K562 (cell line): ENCODE results near the gene ZNF74. TPM values are rescaled to one million over a fixed set of nuclear protein-coding genes. Genes with fewer than 3 reads are reported as not detected.

Source experiments
- ARID2 ChIP-seq: fragments of 450-650 bp; IDR thresholded peaks from 2 replicates; pipeline ENCODE4 v1.6.1; 2017; ENCODE audit warnings: antibody characterized with exemption, mild to moderate bottlenecking
- ATF7 ChIP-seq: fragments of 450-650 bp; IDR thresholded peaks from 2 replicates; pipeline ENCODE4 v1.7.1; 2014; ENCODE audit warnings: mild to moderate bottlenecking, moderate library complexity
- CC2D1A ChIP-seq: fragments of 450-650 bp; IDR thresholded peaks from 2 replicates; pipeline ENCODE4 v1.6.1; 2017; ENCODE audit warnings: mild to moderate bottlenecking
- ELF4 ChIP-seq: fragments of 450-650 bp; formaldehyde crosslinking; IDR thresholded peaks from 2 replicates; pipeline ENCODE4 v1.4.0; 2022; ENCODE audit warnings: missing genetic modification characterization
- FOS ChIP-seq: IDR thresholded peaks from 3 replicates; pipeline ENCODE4 v1.6.1; 2011; ENCODE audit not compliant: insufficient read length; ENCODE audit errors: extremely low read depth
- GTF2E2 ChIP-seq: fragments of 200-800 bp; sonication (Bioruptor generic); IDR thresholded peaks from 2 replicates; pipeline ENCODE4 v1.6.1; 2016; ENCODE audit warnings: missing genetic modification characterization, missing compliant biosample characterization
- HINFP ChIP-seq: fragments of 450-650 bp; conservative IDR thresholded peaks from 2 replicates; pipeline ENCODE4 v1.6.1; 2016; ENCODE audit warnings: missing genetic modification characterization, low read depth, mild to moderate bottlenecking, control low read depth, missing compliant biosample characterization
- KLF10 ChIP-seq: fragments of 250-450 bp; sonication (Bioruptor Pico); IDR thresholded peaks from 2 replicates; pipeline ENCODE4 v1.6.1; 2021; ENCODE audit warnings: matching md5 sums
- MAZ ChIP-seq, 2 experiments: fragments of 450-650 bp in 1 of 2; sonication (generic) in 1 of 2; formaldehyde crosslinking; IDR thresholded peaks in 1 of 2; conservative IDR thresholded peaks in 1 of 2; 2 replicates each; pipeline versions ENCODE4 v1.4.0 to v1.5.0; 2020; ENCODE audit warnings: mild to moderate bottlenecking in 1 of 2, missing genetic modification reagents in 1 of 2
- NFYB ChIP-seq: IDR thresholded peaks from 2 replicates; pipeline ENCODE4 v1.6.1; 2011; ENCODE audit warnings: mild to moderate bottlenecking, moderate library complexity; ENCODE audit not compliant: insufficient read length; ENCODE audit errors: extremely low read depth
- NR1H2 ChIP-seq: sonication (generic); formaldehyde crosslinking; IDR thresholded peaks from 2 replicates; pipeline ENCODE4 v1.4.0; 2020; ENCODE audit warnings: mild to moderate bottlenecking, missing genetic modification reagents
- NRF1 ChIP-seq, 2 experiments: fragments of 450-650 bp; IDR thresholded peaks in 1 of 2; conservative IDR thresholded peaks in 1 of 2; 2 replicates each; pipeline ENCODE4 v1.6.1; 2014; ENCODE audit warnings: mild to moderate bottlenecking in 2 of 2
- PHTF2 ChIP-seq: fragments of 250-450 bp; sonication (Bioruptor Pico); IDR thresholded peaks from 2 replicates; pipeline ENCODE4 v1.5.0; 2021; ENCODE audit warnings: mild to moderate bottlenecking
- POLR3A ChIP-seq: IDR thresholded peaks from 2 replicates; pipeline ENCODE4 v1.6.1; 2011; ENCODE audit warnings: borderline replicate concordance, mild to moderate bottlenecking, moderate library complexity; ENCODE audit not compliant: insufficient read length, insufficient read depth; ENCODE audit errors: extremely low read depth
- RFX7 ChIP-seq: fragments of 250-450 bp; sonication (Bioruptor Pico); IDR thresholded peaks from 2 replicates; pipeline ENCODE4 v1.5.1; 2021; ENCODE audit warnings: mild to moderate bottlenecking
- RUNX1 ChIP-seq: sonication (generic); IDR thresholded peaks from 2 replicates; pipeline ENCODE4 v1.6.1; 2016; ENCODE audit warnings: antibody characterized with exemption, low read depth
- SIN3B ChIP-seq: fragments of 450-650 bp; IDR thresholded peaks from 2 replicates; pipeline ENCODE4 v1.6.1; 2017; ENCODE audit warnings: low read depth, mild to moderate bottlenecking, moderate library complexity
- SIX5 ChIP-seq, 2 experiments: IDR thresholded peaks; 2 replicates each; pipeline ENCODE4 v1.6.1; 2011; ENCODE audit warnings: low read length in 2 of 2, borderline replicate concordance in 1 of 2, low read depth in 1 of 2, mild to moderate bottlenecking in 1 of 2, moderate library complexity in 1 of 2; ENCODE audit not compliant: insufficient read depth in 1 of 2
- SMAD4 ChIP-seq: fragments of 250-450 bp; sonication (Bioruptor Pico); conservative IDR thresholded peaks from 2 replicates; pipeline ENCODE4 v1.8.0; 2021; ENCODE audit warnings: inconsistent platforms, mild to moderate bottlenecking, moderate library complexity
- SRSF9 ChIP-seq: fragments of 200-400 bp; formaldehyde crosslinking; IDR thresholded peaks from 2 replicates; pipeline ENCODE4 v1.6.1; 2017; ENCODE audit warnings: low read depth, low read length, borderline replicate concordance
- ZBED1 ChIP-seq: IDR thresholded peaks from 2 replicates; pipeline ENCODE4 v1.6.1; 2014
- ZMIZ1 ChIP-seq, 2 experiments: fragments of 150-350 bp in 1 of 2; IDR thresholded peaks; 2 replicates each; pipeline ENCODE4 v1.6.1; 2012 to 2016; ENCODE audit warnings: low read depth in 2 of 2, low read length in 2 of 2, mild to moderate bottlenecking in 1 of 2, moderate library complexity in 1 of 2
- ZNF282 ChIP-seq: sonication (generic); formaldehyde crosslinking; IDR thresholded peaks from 2 replicates; pipeline ENCODE4 v1.8.1; 2023; ENCODE audit warnings: missing genetic modification reagents
- ZNF655 ChIP-seq: fragments of 250-450 bp; sonication (Bioruptor Pico); IDR thresholded peaks from 2 replicates; pipeline ENCODE4 v1.5.0; 2021
- polyA plus RNA-seq, 8 experiments: library from polyadenylated mRNA; depleted of rRNA in 4 of 8; stranded (reverse) in 5 of 8; unstranded in 3 of 8; fragments of >200 nt; fragmentation: Nextera tagmentation in 2 of 8; fragmentation: Illumina TruSeq in 1 of 8; extraction: Ambion mirVana in 2 of 8; extraction: Trizol in 1 of 8; gene quantifications; 2 replicates each; pipeline versions ENCODE4 v1.2.1 to v1.2.3, GENCODE V29; 2011 to 2014; ENCODE audit warnings: inconsistent platforms in 1 of 8, missing spikeins in 1 of 8
- total RNA-seq, 7 experiments: library from RNA; depleted of rRNA in 6 of 7; stranded (reverse); fragments of >200 nt in 6 of 7; fragmentation: Illumina TruSeq in 2 of 7; extraction: Trizol in 2 of 7; gene quantifications; 2 replicates each; pipeline versions ENCODE4 v1.2.1 to v1.2.3, GENCODE V29; 2011 to 2021; ENCODE audit warnings: low replicate concordance in 1 of 7

Gene ZNF74
- total and polyA plus RNA-seq, 9 of the 15 experiments (the other 6 are each of a cell fraction or from before 2014, with no cell fraction given), result 2.4 to 53.5 (median 31.5) TPM

- TF ChIP-seq FOS (no peak), RUNX1 (peak; percentile 91), MAZ (CRISPR knock-in tag; conservative IDR thresholded peaks at IDR 0.05 in 1 of 2, IDR thresholded peaks at IDR 0.05 in 1 of 2) (peak; percentile 87 to 89), PHTF2 (CRISPR knock-in tag) (no peak), NRF1 (conservative IDR thresholded peaks at IDR 0.05 in 1 of 2, IDR thresholded peaks at IDR 0.05 in 1 of 2) (peak in 1 of 2 experiments; percentile 28; a peak in 1 of 4 replicates), ZMIZ1 (IDR thresholded peaks at IDR 0.05; ENCODE audit: low read depth in 2 of 2, low read length in 2 of 2) (peak in 1 of 2 experiments; percentile 46; a peak in 1 of 4 replicates), NFYB (no peak), ZNF282 (no peak), SMAD4 (CRISPR knock-in tag) (peak; percentile 79), HINFP (tag) (0 out of 2 replicates have a peak, but pooled peaks have one; percentile 54), ARID2 (peak; percentile 99), KLF10 (CRISPR knock-in tag) (no peak), RFX7 (no peak), ELF4 (peak; percentile 90), SIX5 (IDR thresholded peaks at IDR 0.05; ENCODE audit: borderline replicate concordance in 1 of 2, insufficient read depth in 1 of 2, low read depth in 1 of 2, low read length in 2 of 2) (no peak), POLR3A (no peak), GTF2E2 (tag) (no peak), NR1H2 (CRISPR knock-in tag) (peak; percentile 55; the same call in 1 of the 2 replicates), ZBED1 (no peak), ZNF655 (CRISPR knock-in tag) (no peak), CC2D1A (peak; percentile 97), ATF7 (no peak; the same call in none of the 2 replicates), SRSF9 (no peak), SIN3B (peak; percentile 29; the same call in 1 of the 2 replicates)
Observed at GRCh38 chr22:20456064-20456721, 62.2 kb downstream of the ZNF74 start (continued).
